MG63 (cell line): ENCODE measurements around the gene ADPRHL1. TPM values are rescaled to one million over a fixed set of nuclear protein-coding genes. Genes with fewer than 3 reads are reported as not detected.
A peak's percentile ranks its signal among the peaks of the same experiment; 100 is the strongest.

Experiments
- DNase-seq: peaks from one replicate; pipeline ENCODE4 v3.0.0-alpha.2; 2020
- H3K27me3 ChIP-seq: fragments of 250-450 bp; sonication (Bioruptor Pico); 2 replicates; pipeline ENCODE4 v1.5.1; 2020; ENCODE audit warnings: mild to moderate bottlenecking, moderate library complexity
- H3K36me3 ChIP-seq: fragments of 250-450 bp; sonication (Bioruptor Pico); 2 replicates; pipeline ENCODE4 v1.5.1; 2020; ENCODE audit warnings: mild to moderate bottlenecking, moderate library complexity
- H3K4me3 ChIP-seq: fragments of 250-450 bp; sonication (Bioruptor Pico); 2 replicates; pipeline ENCODE4 v1.5.1; 2020; ENCODE audit warnings: mild to moderate bottlenecking, moderate library complexity
- H3K9me3 ChIP-seq: fragments of 250-450 bp; sonication (Bioruptor Pico); 2 replicates; pipeline ENCODE4 v1.5.1; 2020; ENCODE audit warnings: mild to moderate bottlenecking, moderate library complexity
- total RNA-seq: library from RNA; depleted of rRNA; stranded (reverse); fragments of >200 nt; shearing (Covaris generic); gene quantifications from 2 replicates; pipeline ENCODE4 v1.2.3, GENCODE V29; 2014; ENCODE audit warnings: low replicate concordance; rRNA removed

ADPRHL1 gene
- total RNA-seq, result 0.96 and 2.8 TPM in 2 replicates

DNA sequence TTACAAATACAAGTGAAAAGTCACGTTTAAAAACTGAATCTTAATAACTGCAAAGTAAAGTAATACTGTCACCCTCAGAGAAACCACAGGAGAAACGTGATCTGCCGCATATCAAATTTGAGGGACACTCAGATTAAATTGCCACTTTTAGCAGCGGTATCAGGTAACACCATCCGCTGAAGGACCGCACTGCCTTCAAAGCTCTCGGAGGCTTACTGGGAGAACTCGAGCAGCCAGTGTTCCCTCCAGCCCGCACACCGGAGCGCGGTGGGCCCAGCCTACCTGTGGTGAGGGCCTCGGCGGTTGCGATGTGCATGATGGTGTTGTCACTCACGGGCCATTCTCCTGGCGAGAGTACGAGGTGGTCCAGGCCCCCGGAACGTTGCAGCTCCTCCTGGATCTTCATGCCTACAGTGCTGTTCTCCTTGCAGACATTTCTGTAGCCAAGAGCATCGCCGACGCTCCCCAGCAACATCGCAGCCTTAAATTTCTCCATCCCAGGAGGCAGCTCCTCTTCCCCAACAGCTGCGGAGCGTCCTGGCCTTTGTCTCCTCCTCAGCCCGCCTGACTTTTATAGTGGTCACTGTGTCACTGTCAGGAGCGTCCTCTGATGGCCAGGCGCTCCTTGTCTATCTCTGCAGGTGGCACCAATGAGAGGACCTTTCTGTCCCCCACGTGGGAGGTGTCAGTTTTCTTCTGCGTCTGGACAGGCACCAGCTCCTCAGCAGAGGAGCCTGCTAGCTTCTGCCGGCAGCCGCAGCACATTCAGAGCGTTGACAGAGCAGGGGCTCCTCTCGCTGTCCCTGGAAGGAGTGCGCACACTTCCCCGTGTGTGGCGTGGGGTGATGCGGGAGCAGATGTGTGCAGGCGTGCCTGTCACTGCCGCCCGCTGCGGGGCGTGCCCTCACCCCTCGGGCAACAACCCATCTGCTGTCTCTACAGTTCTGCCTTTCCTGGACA is at the start of gene ADPRHL1:
ADPRHL1 (minus strand) TSS at position 547 of the 960 bp plus-strand sequence; CDS start at position 496, 51 bp downstream.
- no peaks in the 10 kb centered on the region for H3K27me3 ChIP-seq
- no peak within 1 kb of the TSS for H3K4me3 ChIP-seq

GRCh38 chr13:113502686-113503085 is 49.4 kb upstream of the ADPRHL1 start:
- H3K27me3 ChIP-seq, result no peaks in the 10 kb centered on the region
- H3K36me3 ChIP-seq, result peaks cover 82% of the 10 kb centered on the region
- H3K4me3 ChIP-seq, result no peak overlapping the region
- no peaks in the 10 kb centered on the region for H3K9me3 ChIP-seq
- DNase-seq, result no peak

More for the DNA sequence above, at the start of gene ADPRHL1:
- H3K36me3 ChIP-seq, result peaks cover 28% of the 10 kb centered on the region
- DNase-seq, result no peak
- no peaks in the 10 kb centered on the region for H3K9me3 ChIP-seq

DNA sequence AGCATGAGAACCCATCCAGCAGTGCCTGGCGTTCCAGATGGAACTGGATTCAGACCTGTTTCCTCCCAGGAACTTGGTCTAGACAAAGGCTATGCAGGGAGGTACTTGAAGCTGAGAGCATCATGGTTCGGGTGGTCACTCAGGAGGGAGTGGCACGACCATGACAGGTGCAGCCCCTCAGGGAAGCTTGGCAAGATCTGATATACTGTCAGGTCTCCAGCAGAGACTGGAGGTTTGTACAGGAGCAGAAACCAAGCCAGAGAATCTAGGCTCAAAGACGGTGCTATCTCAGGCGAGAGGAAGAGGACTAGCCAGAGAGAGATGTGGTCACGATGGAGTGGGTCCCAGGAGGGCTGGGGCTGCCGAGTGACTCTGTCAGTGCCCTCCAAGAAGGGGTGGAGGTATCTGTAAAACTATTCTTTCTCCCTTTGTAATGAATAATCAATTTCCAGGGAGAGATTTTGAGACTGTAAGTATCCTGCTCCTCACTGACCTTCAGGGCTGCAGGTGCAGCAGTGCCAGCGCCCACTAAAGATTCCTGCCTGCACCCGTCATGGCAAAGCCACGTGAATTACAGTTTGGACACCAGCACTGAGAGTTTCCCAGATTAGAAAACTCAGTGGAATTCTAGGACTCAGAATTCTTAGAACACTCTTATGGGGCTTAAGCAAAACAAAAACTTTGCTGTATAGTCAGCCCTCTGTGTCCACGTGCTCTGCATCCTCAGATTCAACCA is 47.4 kb upstream of the ADPRHL1 start:
- Histone ChIP-seq H3K9me3 (no peaks in the 10 kb centered on the region), H3K4me3 (no peak overlapping the region), H3K27me3 (no peaks in the 10 kb centered on the region), H3K36me3 (peaks cover 93% of the 10 kb centered on the region)
- no peak for DNase-seq

- no peaks in the 10 kb centered on the region for H3K9me3 ChIP-seq
- no peak for DNase-seq
- no peaks in the 10 kb centered on the region for H3K27me3 ChIP-seq
- peaks cover 96% of the 10 kb centered on the region for H3K36me3 ChIP-seq
- no peak overlapping the region for H3K4me3 ChIP-seq
These were observed 46.6 kb upstream of the ADPRHL1 start for GRCh38 chr13:113499936-113500335.

DNA sequence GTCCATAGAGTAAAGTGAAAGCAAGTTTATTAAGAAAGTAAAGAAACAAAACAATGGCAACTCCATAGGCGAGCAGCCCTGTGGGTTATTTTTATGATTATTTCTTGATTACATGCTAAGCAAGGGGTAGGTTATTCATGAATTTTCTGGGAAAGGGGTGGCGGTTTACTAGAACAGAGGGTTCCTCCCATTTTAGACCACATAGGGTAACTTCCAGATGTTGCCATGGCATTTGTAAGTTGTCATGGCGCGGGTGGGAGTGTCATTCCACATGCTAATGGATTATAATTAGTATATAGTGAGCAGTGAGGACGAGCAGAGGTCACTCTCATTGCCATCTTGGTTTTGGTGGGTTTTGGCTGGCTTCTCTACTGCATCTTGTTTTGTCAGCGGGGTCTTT is 45.6 kb upstream of the ADPRHL1 start:
- H3K36me3 ChIP-seq, result peaks cover 95% of the 10 kb centered on the region
- DNase-seq, result no peak
- H3K9me3 ChIP-seq, result no peaks in the 10 kb centered on the region

GRCh38 chr13:113497217-113497616 is 43.9 kb upstream of the ADPRHL1 start:
- Histone ChIP-seq H3K36me3 (peaks cover 84% of the 10 kb centered on the region), H3K4me3 (no peak overlapping the region), H3K9me3 (no peaks in the 10 kb centered on the region), H3K27me3 (no peaks in the 10 kb centered on the region)
- no peak for DNase-seq

More for the DNA sequence above, 45.6 kb upstream of the ADPRHL1 start:
- H3K4me3 ChIP-seq, result no peak overlapping the region
- no peaks in the 10 kb centered on the region for H3K27me3 ChIP-seq

- DNase-seq, result no peak
- Histone ChIP-seq H3K27me3 (no peaks in the 10 kb centered on the region), H3K36me3 (peaks cover 71% of the 10 kb centered on the region), H3K4me3 (no peak overlapping the region), H3K9me3 (no peaks in the 10 kb centered on the region)
These were observed 42.4 kb upstream of the ADPRHL1 start for GRCh38 chr13:113495494-113496210.

- H3K36me3 ChIP-seq, result peaks cover 50% of the 10 kb centered on the region
- DNase-seq, result peak; percentile 25
- H3K27me3 ChIP-seq, result no peaks in the 10 kb centered on the region
- H3K4me3 ChIP-seq, result peak overlapping the region; percentile 88
- H3K9me3 ChIP-seq, result no peaks in the 10 kb centered on the region
These were observed 40.1 kb upstream of the ADPRHL1 start for GRCh38 chr13:113493315-113493951.

- Histone ChIP-seq H3K4me3 (peak overlapping the region; percentile 88), H3K27me3 (no peaks in the 10 kb centered on the region), H3K9me3 (no peaks in the 10 kb centered on the region), H3K36me3 (peaks cover 42% of the 10 kb centered on the region)
- DNase-seq, result no peak
These were observed 38.7 kb upstream of the ADPRHL1 start for GRCh38 chr13:113491982-113492381.

GRCh38 chr13:113491418-113491883 is 38.2 kb upstream of the ADPRHL1 start:
- Histone ChIP-seq H3K36me3 (peaks cover 37% of the 10 kb centered on the region), H3K27me3 (no peaks in the 10 kb centered on the region), H3K4me3 (peak overlapping the region; percentile 88), H3K9me3 (no peaks in the 10 kb centered on the region)
- DNase-seq, result peak; percentile 43

DNA sequence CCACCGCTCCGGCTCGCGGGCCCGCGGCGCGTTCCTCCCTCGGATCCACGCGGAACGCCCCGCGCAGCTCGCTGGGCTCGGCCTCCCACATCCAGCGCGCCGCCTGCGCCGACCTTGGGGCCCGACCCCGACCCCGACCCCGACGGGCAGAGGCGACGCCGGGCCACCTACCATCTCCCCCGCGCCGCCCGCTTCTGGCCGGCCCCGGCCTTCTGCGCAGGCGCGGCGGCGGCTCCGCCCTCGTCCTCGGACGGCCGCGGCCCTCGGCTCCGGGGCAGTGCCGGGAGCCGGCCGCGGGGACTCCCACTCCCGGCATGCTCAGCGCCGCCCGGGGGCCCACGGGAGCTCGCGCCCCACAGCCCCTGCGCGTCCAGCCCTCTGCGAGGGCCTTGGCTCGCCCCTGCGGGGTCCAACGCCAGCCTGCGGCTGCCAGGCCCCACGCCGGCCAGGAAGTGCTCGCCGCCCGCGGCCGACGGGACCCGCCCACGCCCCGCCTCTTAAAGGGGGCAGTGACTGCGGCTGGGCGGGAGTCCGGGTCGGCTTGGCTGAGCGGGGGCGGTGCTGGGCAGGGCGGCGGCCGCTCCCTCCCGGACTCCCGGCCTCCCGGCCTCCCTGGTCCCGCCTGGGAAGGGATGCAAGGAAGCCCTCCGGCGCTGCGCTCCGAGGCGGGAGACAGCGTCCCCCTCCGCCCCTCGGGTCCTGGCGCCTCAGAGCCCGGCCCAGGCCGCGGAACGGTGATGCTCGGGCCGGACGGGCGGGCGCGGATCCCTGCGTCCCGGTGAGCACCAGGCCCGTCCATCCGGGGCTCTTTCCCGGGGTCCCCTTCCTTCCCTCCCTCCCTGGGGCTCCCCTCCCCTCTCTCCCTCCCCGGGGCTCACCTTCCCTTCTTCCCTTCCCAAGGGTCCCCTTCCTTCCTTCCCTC is 37.5 kb upstream of the ADPRHL1 start, which contains the start of gene DCUN1D2:
DCUN1D2 (minus strand) TSS at position 216 of the 922 bp plus-strand sequence; CDS start at position 174, 42 bp downstream.
- H3K4me3 ChIP-seq, result peak within 1 kb of the TSS; percentile 88
- H3K36me3 ChIP-seq, result peaks cover 30% of the 10 kb centered on the region
- H3K27me3 ChIP-seq, result no peaks in the 10 kb centered on the region
- H3K9me3 ChIP-seq, result no peaks in the 10 kb centered on the region
- DNase-seq, result peak; percentile 96

DNA sequence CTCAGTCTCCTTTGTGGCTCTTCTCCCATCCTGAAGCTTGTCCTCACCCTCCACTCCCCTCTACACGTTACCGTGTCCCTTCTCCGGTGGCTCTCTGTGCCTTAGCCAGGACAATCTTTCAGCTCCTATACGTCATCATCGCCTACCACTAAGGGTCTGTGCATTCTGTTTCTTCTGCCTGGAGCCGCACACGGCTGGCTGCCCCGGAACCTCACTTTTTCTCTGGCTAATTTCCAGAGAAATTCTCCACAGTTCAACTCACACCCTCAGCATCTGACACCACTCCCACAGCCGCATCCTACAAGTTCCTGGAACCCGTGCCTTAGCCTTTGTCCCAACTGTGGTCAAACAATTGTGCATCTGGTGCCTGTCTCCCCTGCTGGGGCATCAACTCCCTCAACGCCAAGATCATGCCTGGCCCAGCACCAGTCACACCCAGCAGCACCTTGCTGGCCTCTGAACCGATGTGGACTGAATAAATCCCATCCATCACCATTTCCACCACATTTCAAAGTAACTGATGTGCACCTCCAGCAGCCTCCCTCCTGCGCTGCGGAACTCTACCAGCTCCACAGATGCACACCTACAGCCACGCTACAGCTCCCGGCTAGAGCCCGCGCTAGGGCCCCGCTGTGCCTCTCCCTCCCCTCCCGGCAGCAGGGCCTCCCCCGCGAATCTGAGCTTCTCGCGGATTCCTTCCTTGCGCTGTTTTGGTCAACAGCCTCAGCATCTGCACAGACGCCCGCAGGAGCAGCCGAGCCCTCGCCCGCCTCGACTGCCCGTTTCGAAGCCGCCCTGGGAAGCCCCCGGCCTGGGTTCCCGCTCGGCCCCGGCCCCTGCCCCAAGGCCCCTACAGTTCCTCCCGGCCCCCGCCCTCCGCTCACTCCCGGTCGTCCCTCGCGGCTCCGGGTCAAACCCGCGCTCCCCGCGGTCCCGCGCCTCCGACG is 36.5 kb upstream of the ADPRHL1 start:
- H3K4me3 ChIP-seq, result peak overlapping the region; percentile 88
- no peaks in the 10 kb centered on the region for H3K9me3 ChIP-seq
- H3K27me3 ChIP-seq, result no peaks in the 10 kb centered on the region
- peaks cover 20% of the 10 kb centered on the region for H3K36me3 ChIP-seq
- peak; percentile 39 for DNase-seq

GRCh38 chr13:113489171-113489548 is 35.9 kb upstream of the ADPRHL1 start:
- DNase-seq, result no peak

DNA sequence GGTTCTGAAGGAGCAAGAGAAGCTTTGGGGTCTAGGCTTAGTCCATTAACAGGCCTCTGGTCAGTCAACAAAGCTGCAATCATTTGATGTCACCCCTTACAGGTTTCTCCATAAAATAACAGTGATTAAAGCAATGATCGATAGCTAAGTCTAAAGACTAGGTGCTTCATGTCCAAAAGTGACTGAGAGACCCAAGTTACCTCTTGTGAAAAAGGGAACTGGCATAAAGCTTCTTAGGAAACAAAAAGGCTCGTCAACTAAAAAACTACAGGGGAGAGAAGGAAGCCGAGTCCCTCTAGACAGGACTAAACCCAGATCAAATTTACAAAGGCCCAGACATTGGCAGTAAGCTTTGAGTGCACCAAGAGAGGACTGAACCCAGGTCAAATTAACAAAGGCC is 35.0 kb upstream of the ADPRHL1 start:
- H3K36me3 ChIP-seq, result peaks cover 11% of the 10 kb centered on the region
- no peaks in the 10 kb centered on the region for H3K9me3 ChIP-seq
- no peaks in the 10 kb centered on the region for H3K27me3 ChIP-seq
- H3K4me3 ChIP-seq, result no peak overlapping the region
- no peak for DNase-seq

More at GRCh38 chr13:113489171-113489548, 35.9 kb upstream of the ADPRHL1 start:
- Histone ChIP-seq H3K27me3 (no peaks in the 10 kb centered on the region), H3K36me3 (peaks cover 15% of the 10 kb centered on the region), H3K4me3 (peak overlapping the region; percentile 88), H3K9me3 (no peaks in the 10 kb centered on the region)
